WTC11 (cell line): ENCODE measurements around the gene PIMREG.

Experiments used
- CBFB ChIP-seq: sonication (generic); formaldehyde crosslinking; IDR thresholded peaks from 2 replicates; pipeline ENCODE4 v1.8.1; 2022; ENCODE audit warnings: mild to moderate bottlenecking, low read depth, missing genetic modification reagents
- CREM ChIP-seq: sonication (generic); formaldehyde crosslinking; IDR thresholded peaks from 2 replicates; pipeline ENCODE4 v1.8.1; 2022; ENCODE audit warnings: mild to moderate bottlenecking, missing genetic modification reagents, moderate library complexity
- ERG ChIP-seq: fragments of 250-450 bp; sonication (Bioruptor Pico); IDR thresholded peaks from 2 replicates; pipeline ENCODE4 v1.8.0; 2021; ENCODE audit warnings: mild to moderate bottlenecking
- IRF2 ChIP-seq: sonication (generic); formaldehyde crosslinking; IDR thresholded peaks from 2 replicates; pipeline ENCODE4 v1.8.0; 2022; ENCODE audit warnings: low read depth, missing genetic modification reagents, borderline replicate concordance
- JUN ChIP-seq: sonication (generic); formaldehyde crosslinking; IDR thresholded peaks from 2 replicates; pipeline ENCODE4 v1.8.0; 2023; ENCODE audit warnings: mild to moderate bottlenecking, missing genetic modification reagents
- MXD4 ChIP-seq: fragments of 250-450 bp; sonication (Bioruptor Pico); IDR thresholded peaks from 2 replicates; pipeline ENCODE4 v1.8.0; 2021; ENCODE audit warnings: mild to moderate bottlenecking, moderate library complexity, borderline replicate concordance
- MYBL2 ChIP-seq: sonication (generic); formaldehyde crosslinking; IDR thresholded peaks from 2 replicates; pipeline ENCODE4 v1.8.1; 2023; ENCODE audit warnings: mild to moderate bottlenecking, moderate library complexity, missing genetic modification reagents
- SP1 ChIP-seq: sonication (generic); formaldehyde crosslinking; conservative IDR thresholded peaks from 2 replicates; pipeline ENCODE4 v1.8.1; 2022; ENCODE audit warnings: missing genetic modification reagents
- STAT6 ChIP-seq: sonication (generic); formaldehyde crosslinking; conservative IDR thresholded peaks from 2 replicates; pipeline ENCODE4 v1.8.1; 2023; ENCODE audit warnings: mild to moderate bottlenecking, low read depth, missing genetic modification reagents, moderate library complexity
- TEAD4 ChIP-seq: sonication (generic); formaldehyde crosslinking; IDR thresholded peaks from 2 replicates; pipeline ENCODE4 v1.8.0; 2022; ENCODE audit warnings: mild to moderate bottlenecking, missing genetic modification reagents
- ZBTB43 ChIP-seq: sonication (generic); formaldehyde crosslinking; IDR thresholded peaks from 2 replicates; pipeline ENCODE4 v1.8.1; 2023; ENCODE audit warnings: mild to moderate bottlenecking, missing genetic modification reagents
- ZNF232 ChIP-seq: sonication (generic); formaldehyde crosslinking; IDR thresholded peaks from 2 replicates; pipeline ENCODE4 v1.8.0; 2022; ENCODE audit warnings: mild to moderate bottlenecking, missing genetic modification reagents
- TF ChIP-seq, protein P1 (sequence below): fragments of 200-600 bp; IDR thresholded peaks from 2 replicates; pipeline ENCODE4 v1.8.0; 2022; ENCODE audit warnings: antibody characterized with exemption

DNA sequence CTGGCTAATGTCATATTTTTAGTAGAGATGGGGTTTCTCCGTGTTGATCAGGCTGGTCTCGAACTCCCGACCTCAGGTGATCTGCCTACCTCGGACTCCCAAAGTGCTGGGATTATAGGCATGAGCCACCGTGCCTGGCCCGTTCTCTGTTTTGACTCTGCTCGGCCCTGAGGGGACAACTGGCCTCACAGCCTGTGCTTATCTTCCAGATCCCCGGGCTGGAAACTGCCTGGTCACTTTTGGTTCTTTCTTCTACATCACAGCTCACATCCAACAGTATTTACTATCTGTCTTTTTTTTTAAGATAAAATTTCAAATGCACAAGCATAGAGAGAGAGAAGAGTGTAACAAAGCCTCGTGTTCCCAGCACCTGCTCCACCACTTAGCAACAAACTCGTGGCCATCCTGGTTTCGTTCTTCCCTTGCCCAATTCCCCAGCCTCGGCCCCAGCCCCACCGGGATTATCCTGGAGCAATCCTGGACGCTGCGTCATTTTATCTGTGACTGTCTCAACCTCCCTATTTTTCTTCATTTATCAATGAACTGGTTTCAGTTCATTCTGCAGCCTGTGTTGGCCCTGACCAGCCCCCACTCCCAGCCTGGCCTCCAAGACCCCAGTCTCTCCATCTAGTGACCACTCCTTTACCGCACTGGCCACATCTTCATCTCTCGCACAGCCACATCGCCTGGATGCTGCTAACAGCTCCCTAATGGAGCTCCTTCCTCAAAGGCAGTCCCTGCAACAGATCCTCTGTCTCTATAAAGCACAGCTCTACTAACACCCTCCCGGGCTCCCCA lies 21.1 kb downstream of the PIMREG start:
- no peak for TF ChIP-seq STAT6
- TF ChIP-seq SP1 (CRISPR knock-in tag): no peak
- TF ChIP-seq, protein P1, sequence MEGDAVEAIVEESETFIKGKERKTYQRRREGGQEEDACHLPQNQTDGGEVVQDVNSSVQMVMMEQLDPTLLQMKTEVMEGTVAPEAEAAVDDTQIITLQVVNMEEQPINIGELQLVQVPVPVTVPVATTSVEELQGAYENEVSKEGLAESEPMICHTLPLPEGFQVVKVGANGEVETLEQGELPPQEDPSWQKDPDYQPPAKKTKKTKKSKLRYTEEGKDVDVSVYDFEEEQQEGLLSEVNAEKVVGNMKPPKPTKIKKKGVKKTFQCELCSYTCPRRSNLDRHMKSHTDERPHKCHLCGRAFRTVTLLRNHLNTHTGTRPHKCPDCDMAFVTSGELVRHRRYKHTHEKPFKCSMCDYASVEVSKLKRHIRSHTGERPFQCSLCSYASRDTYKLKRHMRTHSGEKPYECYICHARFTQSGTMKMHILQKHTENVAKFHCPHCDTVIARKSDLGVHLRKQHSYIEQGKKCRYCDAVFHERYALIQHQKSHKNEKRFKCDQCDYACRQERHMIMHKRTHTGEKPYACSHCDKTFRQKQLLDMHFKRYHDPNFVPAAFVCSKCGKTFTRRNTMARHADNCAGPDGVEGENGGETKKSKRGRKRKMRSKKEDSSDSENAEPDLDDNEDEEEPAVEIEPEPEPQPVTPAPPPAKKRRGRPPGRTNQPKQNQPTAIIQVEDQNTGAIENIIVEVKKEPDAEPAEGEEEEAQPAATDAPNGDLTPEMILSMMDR: no peak
- no peak for TF ChIP-seq IRF2
- no peak for TF ChIP-seq ZBTB43
- no peak for TF ChIP-seq JUN (CRISPR knock-in tag)
- TF ChIP-seq ERG: no peak
- TF ChIP-seq CBFB (CRISPR knock-in tag): no peak
- no peak for TF ChIP-seq ZNF232 (CRISPR knock-in tag)
- TF ChIP-seq CREM (CRISPR knock-in tag): no peak
- TF ChIP-seq TEAD4: no peak
- no peak for TF ChIP-seq MYBL2
- TF ChIP-seq MXD4 (CRISPR knock-in tag): no peak
